ENCODE measurements around the gene HIKESHI.
"Not testable (repeated sequence)": the region's sequence is repeated elsewhere in the genome, so short reads cannot be mapped to it uniquely, and the experiment has no call there.

The HIKESHI gene

GRCh38 chr11:86292912-86293616 lies 9.0 kb upstream of the HIKESHI start:
- no peak for DNase-seq (ENCODE audit: low spot score)

DNA sequence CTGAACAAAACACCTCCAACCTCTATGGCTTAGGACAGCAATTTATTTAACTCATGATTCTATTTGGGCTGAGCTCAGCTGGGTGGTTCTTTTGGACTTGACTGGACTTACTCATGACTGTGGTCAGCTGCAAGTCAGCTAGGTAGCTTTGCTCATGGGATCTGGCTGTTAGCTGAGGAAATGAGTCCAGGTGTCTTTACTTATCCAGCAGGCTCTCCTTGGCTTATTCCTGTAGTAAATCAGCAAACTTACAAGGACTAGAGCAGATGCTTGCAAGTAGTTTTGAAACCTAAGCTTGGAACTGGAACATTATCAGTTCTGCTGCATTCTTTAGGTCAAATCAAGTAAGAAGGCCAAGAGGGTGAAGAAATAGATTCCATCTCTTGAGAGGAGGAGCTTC lies 8.0 kb upstream of the HIKESHI start:
- no peak for DNase-seq (ENCODE audit: low spot score)

GRCh38 chr11:86301742-86302091 lies 323 bp upstream of the HIKESHI start:
- no peak for DNase-seq (ENCODE audit: low spot score)

DNA sequence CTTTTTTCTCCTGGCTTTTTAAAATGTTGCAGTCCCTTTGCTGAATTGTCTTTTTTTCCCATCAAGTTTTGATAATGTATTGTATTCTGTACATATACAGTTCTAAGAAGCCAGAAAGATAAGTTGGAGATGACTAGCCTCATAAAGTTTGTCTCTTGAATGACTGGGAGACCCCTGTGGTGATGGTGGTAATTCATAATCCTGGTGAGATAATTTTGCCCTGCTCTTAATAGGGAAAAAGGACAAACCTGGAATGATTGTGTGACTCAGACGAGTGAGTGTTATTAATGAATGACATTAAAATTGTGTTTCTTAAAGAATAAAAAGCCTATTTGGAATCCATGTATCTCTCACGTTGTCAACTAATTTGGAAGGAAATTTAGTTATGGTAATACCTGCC lies 1.2 kb downstream of the HIKESHI start:
- no peak for DNase-seq (ENCODE audit: low spot score)

GRCh38 chr11:86308710-86309109 lies 6.7 kb downstream of the HIKESHI start:
- not testable (repeated sequence) for DNase-seq (ENCODE audit: low spot score)

GRCh38 chr11:86313793-86314192 lies 11.8 kb downstream of the HIKESHI start:
- DNase-seq (ENCODE audit: low spot score), result no peak

- no peak for DNase-seq (ENCODE audit: low spot score)
Measured at GRCh38 chr11:86314636-86315035, 12.6 kb downstream of the HIKESHI start.

- no peak for DNase-seq (ENCODE audit: low spot score)
Measured at GRCh38 chr11:86335131-86335767, 33.2 kb downstream of the HIKESHI start.

DNA sequence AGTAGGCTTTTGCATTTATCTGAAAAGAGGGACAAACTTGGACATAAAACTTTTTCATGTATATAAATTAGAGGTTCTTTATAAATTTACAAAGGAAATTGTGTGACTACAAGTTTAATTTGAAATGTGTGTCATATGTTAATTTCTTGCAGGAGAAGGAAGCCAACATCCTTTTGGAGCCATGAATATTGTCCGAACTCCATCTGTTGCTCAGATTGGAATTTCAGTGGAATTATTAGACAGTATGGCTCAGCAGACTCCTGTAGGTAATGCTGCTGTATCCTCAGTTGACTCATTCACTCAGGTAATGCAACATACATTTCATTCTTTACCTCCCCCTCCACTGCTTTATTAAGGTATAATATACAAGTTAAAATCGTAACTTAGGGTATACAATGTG lies 35.2 kb downstream of the HIKESHI start:
- DNase-seq (ENCODE audit: low spot score), result no peak

- DNase-seq (ENCODE audit: low spot score), result no peak
Measured at GRCh38 chr11:86341382-86341781, 39.3 kb downstream of the HIKESHI start.

- DNase-seq (ENCODE audit: low spot score), result no peak
Measured at GRCh38 chr11:86346513-86346912, 44.5 kb downstream of the HIKESHI start.

DNA sequence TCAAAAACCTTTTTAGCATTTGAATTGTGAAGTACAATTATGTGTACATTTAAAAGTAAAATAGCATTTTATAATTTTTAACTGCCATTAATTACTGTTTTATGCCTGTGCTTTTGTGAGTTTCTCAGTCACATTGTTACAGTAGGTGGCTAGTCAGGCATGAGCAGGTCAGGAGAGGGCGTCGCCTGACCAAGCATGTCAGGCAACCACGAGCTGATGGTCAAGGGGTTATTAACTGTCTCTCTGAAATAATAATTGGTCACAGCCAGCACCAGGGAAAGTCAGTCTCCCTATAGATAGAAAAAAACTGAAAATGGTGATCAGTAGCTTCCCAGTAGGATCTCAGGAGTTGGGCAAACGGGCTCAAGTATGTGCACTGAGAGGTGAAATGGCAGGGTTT lies 53.2 kb downstream of the HIKESHI start:
- DNase-seq (ENCODE audit: low spot score), result no peak

DNA sequence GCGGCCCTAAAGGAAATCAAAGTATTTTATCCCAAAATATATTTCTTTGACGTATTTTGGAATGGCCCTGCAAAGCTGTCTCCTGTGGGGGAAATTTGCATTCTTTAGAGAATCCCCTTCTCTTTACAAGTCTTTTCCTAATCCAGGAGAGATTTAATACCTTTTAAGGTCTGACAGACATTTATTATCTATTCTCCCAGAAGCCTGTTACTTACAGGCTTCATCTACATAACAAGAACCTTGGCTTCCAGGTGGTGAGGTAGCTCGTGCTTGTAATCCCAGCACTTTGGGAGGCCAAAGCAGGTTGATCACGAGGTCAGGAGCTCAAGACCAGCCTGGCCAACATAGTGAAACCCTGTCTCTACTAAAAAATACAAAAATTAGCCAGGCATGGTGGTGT lies 55.4 kb downstream of the HIKESHI start:
- DNase-seq (ENCODE audit: low spot score), result not testable (repeated sequence)

- DNase-seq (ENCODE audit: low spot score), result no peak
Measured at GRCh38 chr11:86358720-86359119, 56.7 kb downstream of the HIKESHI start.

GRCh38 chr11:86360775-86361395 lies 58.8 kb downstream of the HIKESHI start:
- DNase-seq (ENCODE audit: low spot score), result no peak

DNA sequence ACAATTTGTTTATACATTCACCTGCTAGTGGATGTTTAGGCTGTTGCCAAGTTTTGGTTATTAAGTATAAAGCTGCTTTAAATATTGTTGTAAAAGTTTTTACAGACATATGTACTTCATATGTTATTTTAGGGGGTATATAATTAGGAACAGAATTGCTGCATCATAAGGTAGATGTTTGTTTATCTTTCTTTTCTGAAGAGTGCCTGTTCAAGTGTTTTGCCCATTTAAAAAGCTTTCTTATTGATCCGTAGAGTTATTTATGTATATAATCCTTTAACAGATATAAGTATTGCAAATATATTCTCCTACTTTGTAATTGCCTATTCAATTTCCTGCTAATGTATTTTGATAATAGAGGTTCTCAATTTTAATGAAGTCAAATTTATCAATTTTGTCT lies 61.4 kb downstream of the HIKESHI start:
- DNase-seq (ENCODE audit: low spot score), result no peak

DNA sequence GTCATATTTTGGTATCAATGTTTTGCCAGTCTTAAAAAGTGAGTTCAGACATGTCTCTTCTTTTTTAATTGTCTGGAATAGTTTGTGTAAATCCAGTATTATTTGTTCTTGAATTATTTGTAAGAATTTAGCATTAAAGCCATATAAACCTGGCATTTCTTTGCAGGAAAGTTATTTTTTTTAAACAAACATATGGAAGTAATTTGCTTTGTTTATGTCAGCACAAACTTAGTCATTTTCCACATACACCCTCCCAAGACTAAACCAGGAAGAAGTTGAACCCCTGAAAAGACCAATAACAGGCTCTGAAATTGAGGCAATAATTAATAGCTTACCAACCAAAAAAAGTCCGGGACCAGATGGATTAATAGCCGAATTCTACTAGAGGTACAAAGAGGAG lies 63.5 kb downstream of the HIKESHI start:
- no peak for DNase-seq (ENCODE audit: low spot score)

DNA sequence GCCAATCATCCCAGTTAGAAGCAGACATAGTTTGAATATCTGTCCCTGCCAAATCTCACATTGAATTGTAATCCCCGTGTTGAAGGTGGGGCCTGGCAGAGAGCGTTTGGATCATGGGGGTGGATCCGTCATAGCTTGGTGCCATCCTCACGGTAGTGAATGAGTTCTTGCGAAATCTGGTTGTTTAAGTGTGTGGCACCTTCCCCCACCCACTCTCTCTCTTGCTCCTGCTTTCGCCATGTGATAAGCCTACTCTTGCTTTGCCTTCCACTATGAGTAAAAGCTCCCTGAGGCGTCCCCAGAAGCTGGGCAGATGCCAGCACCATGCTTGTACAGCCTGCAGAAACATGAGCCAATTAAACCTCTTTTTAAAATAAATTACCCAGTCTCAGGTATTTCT lies 67.6 kb downstream of the HIKESHI start:
- DNase-seq (ENCODE audit: low spot score), result no peak

- DNase-seq (ENCODE audit: low spot score), result no peak
Measured at GRCh38 chr11:86370171-86370570, 68.1 kb downstream of the HIKESHI start.

DNA sequence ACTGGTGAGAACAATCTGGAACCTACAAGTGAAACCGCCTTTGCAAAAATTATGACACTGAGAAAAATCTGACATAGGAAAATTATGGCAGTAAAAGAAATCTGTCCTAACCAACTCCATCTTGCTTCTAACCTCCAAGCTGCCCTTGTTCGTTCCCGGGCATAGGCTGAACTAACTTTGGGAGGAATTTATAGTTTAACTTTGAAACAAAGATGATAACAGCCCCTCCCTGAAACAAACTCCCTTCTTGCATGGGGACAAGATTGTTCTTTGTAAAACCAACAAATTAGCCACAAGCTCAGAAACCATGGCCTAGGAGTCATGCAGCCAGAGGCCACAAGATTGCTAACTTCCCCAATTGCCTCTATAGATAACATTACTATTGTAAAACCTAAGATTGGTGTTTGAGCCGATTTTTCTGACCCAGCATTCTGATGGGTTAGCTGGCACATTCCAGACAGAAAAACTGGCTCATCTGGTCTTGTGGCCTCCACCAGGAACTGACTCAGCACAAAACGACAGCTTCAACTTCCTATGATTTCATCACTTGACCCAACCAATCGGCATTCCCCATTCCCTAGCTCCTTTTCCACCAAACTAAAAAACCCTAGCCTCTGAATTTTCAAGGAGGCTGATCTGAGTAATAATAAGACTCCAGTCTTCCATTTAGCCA lies 69.0 kb downstream of the HIKESHI start:
- DNase-seq (ENCODE audit: low spot score), result no peak

DNA sequence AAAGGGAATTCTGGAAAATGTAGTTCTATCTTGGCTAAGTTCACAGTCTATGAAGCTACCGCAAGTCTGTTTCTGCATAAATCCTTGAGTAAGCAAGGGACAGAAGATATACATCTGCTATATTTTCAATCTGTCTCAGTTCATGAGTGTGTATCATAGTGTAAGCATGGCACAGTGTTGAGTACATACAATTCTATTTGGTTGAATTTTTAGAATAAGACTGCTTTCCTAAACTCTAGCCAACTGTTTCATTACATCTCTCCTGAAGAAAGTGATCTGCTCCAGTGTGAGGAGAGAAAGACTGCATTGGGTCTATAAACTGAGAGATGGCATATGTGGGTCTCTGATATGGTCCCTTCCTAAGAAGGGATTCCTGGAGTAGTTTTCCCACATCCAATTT lies 70.0 kb downstream of the HIKESHI start:
- no peak for DNase-seq (ENCODE audit: low spot score)

DNA sequence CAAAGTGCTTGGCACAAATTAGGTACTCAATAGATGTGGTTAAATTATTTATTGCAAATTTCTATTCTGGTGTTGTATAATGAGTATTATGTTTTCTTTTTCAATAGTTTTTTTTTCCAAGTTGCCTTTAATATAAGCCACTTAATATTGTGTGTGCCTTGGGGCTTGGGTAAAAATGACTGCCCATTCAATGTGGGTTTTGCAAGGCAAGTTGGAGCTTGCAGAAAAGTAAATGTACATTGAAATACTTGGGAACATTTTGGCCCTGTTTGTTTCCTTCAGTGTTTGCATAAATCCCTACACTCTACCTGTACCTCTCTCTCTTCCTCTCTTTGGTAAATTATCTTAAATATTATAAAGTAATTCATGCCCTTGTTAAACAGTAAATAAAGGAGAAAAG lies 70.5 kb downstream of the HIKESHI start:
- no peak for DNase-seq (ENCODE audit: low spot score)

DNA sequence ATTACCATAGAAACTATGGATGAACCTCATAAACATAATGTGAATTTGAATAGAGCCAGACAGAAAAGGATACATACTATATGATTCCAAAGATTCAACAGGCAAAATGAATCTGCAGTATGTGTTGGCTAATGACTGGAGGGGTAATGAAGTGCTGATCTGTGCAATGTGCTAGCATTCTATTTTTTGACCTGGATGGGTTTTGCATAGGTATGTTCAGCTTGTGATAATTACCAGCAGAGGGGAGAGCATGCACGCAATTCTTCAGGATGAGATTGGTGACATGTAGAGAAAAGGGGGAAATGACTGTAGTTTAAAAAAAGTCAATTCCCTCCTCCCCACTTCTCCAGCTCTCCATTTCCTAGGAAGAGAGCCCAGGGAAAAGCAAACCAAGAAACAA lies 72.0 kb downstream of the HIKESHI start:
- no peak for DNase-seq (ENCODE audit: low spot score)
